Keratinocyte (primary cell): Measurements from ENCODE around the gene RTL1. TPM values are rescaled to one million over a fixed set of nuclear protein-coding genes. Genes with fewer than 3 reads are reported as not detected.

Experiments
- DNase-seq: peaks from one replicate; pipeline ENCODE4 v3.0.0-alpha.2; 2011; ENCODE audit warnings: low read depth, missing footprints, low spot score
- FAIRE-seq: peaks from 2 replicates; lab custom pipeline; 2011; peaks lifted over from hg19 to GRCh38; lab: Jason Lieb, UNC
- H2AFZ ChIP-seq: 2 replicates; pipeline ENCODE4 v1.6.0; 2012; ENCODE audit warnings: low read length, control low read depth, inconsistent platforms; ENCODE audit not compliant: control insufficient read depth
- H3K27ac ChIP-seq: 2 replicates; pipeline ENCODE4 v1.5.1; 2011; ENCODE audit warnings: low read length; ENCODE audit not compliant: control insufficient read depth, insufficient read depth
- H3K27me3 ChIP-seq: 3 replicates; pipeline ENCODE4 v1.6.0; 2011; ENCODE audit warnings: low read length; ENCODE audit not compliant: control insufficient read depth, insufficient read depth; ENCODE audit errors: extremely low read depth
- H3K36me3 ChIP-seq, 2 experiments: 2 replicates in 1 of 2; 3 replicates in 1 of 2; pipeline ENCODE4 v1.5.1; 2011; ENCODE audit warnings: low read length in 2 of 2, mild to moderate bottlenecking in 1 of 2; ENCODE audit not compliant: control insufficient read depth in 2 of 2, insufficient read depth in 2 of 2; ENCODE audit errors: extremely low read depth in 1 of 2
- H3K4me1 ChIP-seq: 3 replicates; pipeline ENCODE4 v1.5.1; 2011; ENCODE audit warnings: low read length; ENCODE audit not compliant: control insufficient read depth, insufficient read depth; ENCODE audit errors: extremely low read depth
- H3K4me2 ChIP-seq: 3 replicates; pipeline ENCODE4 v1.6.0; 2011; ENCODE audit warnings: low read depth, low read length; ENCODE audit not compliant: control insufficient read depth, insufficient read depth; ENCODE audit errors: extremely low read depth
- H3K4me3 ChIP-seq, 3 experiments: fragments of 200-600 bp in 1 of 3; sonication (generic) in 1 of 3; 2 replicates in 2 of 3; 3 replicates in 1 of 3; pipeline ENCODE4 v1.5.1; 2011 to 2016; ENCODE audit warnings: low read length in 3 of 3, mild to moderate bottlenecking in 3 of 3, control low read depth in 2 of 3, inconsistent platforms in 1 of 3, low read depth in 1 of 3, mixed read lengths in 1 of 3, mixed run types in 1 of 3, moderate library complexity in 1 of 3; ENCODE audit not compliant: control insufficient read depth in 2 of 3, insufficient read depth in 2 of 3; ENCODE audit errors: extremely low read depth in 1 of 3
- H3K79me2 ChIP-seq: 2 replicates; pipeline ENCODE4 v1.6.0; 2012; ENCODE audit warnings: low read length; ENCODE audit not compliant: control insufficient read depth, insufficient read depth
- H3K9ac ChIP-seq: 3 replicates; pipeline ENCODE4 v1.6.0; 2011; ENCODE audit warnings: low read length; ENCODE audit not compliant: control insufficient read depth, insufficient read depth; ENCODE audit errors: extremely low read depth
- H3K9me1 ChIP-seq: 3 replicates; pipeline ENCODE4 v1.6.0; 2011; ENCODE audit warnings: low read length; ENCODE audit not compliant: control insufficient read depth, insufficient read depth; ENCODE audit errors: extremely low read depth
- H3K9me3 ChIP-seq: 2 replicates; pipeline ENCODE4 v1.5.1; 2012; ENCODE audit warnings: low read depth, low read length; ENCODE audit not compliant: control insufficient read depth
- H4K20me1 ChIP-seq: 3 replicates; pipeline ENCODE4 v1.6.0; 2011; ENCODE audit warnings: low read length; ENCODE audit not compliant: control insufficient read depth, insufficient read depth; ENCODE audit errors: extremely low read depth
- EZH2 ChIP-seq: IDR thresholded peaks from one replicate; pipeline ENCODE4 v1.6.1; 2012; ENCODE audit warnings: inconsistent platforms, mild to moderate bottlenecking, low read length, moderate library complexity
- dilution Hi-C: fragments of 300-500 bp; cut with MboI; formaldehyde crosslinking; loops from one replicate; pipeline ENCODE4 v1.7.0; 2020; ENCODE audit warnings: low sequenced_read_pairs; ENCODE audit not compliant: extremely low pct_ligation_motif_present
- polyA plus RNA-seq, 5 experiments: library from polyadenylated mRNA; depleted of rRNA in 3 of 5; stranded (reverse) in 3 of 5; stranded (forward) in 1 of 5; unstranded in 1 of 5; fragments of >200 nt; gene quantifications; 1 replicate in 1 of 5; 2 replicates in 3 of 5; 3 replicates in 1 of 5; pipeline versions ENCODE4 v1.2.1 to v1.2.3, GENCODE V29; 2011 to 2012; ENCODE audit warnings: missing spikeins in 2 of 5, low read depth in 1 of 5, low replicate concordance in 1 of 5
- TF ChIP-seq, protein P1 (sequence below), 3 experiments: IDR thresholded peaks in 1 of 3; conservative IDR thresholded peaks in 1 of 3; optimal IDR thresholded peaks in 1 of 3; 2 replicates in 2 of 3; 3 replicates in 1 of 3; pipeline versions ENCODE3 to v1.5.1; 2011; ENCODE audit warnings: low read length in 3 of 3, mild to moderate bottlenecking in 3 of 3, moderate library complexity in 2 of 3, control low read depth in 1 of 3, inconsistent platforms in 1 of 3; ENCODE audit not compliant: insufficient read depth in 2 of 3; ENCODE audit errors: extremely low read depth in 1 of 3

Gene RTL1
- polyA plus RNA-seq, 1 donor (not counting 4 experiments of a cell fraction or from before 2014, with no cell fraction given) = not detected

GRCh38 chr14:100944052-100944451 lies 40.5 kb upstream of the RTL1 start:
- H3K4me2 ChIP-seq = no peak overlapping the region
- dilution Hi-C loops = no loop called here
- no peaks in the 10 kb centered on the region for H3K79me2 ChIP-seq
- H3K4me3 ChIP-seq = no peak overlapping the region
- TF ChIP-seq, protein P1, sequence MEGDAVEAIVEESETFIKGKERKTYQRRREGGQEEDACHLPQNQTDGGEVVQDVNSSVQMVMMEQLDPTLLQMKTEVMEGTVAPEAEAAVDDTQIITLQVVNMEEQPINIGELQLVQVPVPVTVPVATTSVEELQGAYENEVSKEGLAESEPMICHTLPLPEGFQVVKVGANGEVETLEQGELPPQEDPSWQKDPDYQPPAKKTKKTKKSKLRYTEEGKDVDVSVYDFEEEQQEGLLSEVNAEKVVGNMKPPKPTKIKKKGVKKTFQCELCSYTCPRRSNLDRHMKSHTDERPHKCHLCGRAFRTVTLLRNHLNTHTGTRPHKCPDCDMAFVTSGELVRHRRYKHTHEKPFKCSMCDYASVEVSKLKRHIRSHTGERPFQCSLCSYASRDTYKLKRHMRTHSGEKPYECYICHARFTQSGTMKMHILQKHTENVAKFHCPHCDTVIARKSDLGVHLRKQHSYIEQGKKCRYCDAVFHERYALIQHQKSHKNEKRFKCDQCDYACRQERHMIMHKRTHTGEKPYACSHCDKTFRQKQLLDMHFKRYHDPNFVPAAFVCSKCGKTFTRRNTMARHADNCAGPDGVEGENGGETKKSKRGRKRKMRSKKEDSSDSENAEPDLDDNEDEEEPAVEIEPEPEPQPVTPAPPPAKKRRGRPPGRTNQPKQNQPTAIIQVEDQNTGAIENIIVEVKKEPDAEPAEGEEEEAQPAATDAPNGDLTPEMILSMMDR (optimal IDR thresholded peaks at IDR 0.05 in 1 of 3, IDR thresholded peaks at IDR 0.05 in 1 of 3, conservative IDR thresholded peaks at IDR 0.05 in 1 of 3; ENCODE audit: extremely low read depth in 1 of 3, insufficient read depth in 2 of 3, low read length in 3 of 3) = no peak
- no peak for TF ChIP-seq EZH2
- no peaks in the 10 kb centered on the region for H3K9me3 ChIP-seq
- no peaks in the 10 kb centered on the region for H3K4me1 ChIP-seq
- no peaks in the 10 kb centered on the region for H4K20me1 ChIP-seq
- no peak overlapping the region for H3K9ac ChIP-seq
- no peak overlapping the region for H3K27ac ChIP-seq
- H2AFZ ChIP-seq = no peak overlapping the region
- FAIRE-seq (no peak), DNase-seq (no peak)
- H3K9me1 ChIP-seq = no peaks in the 10 kb centered on the region
- no peaks in the 10 kb centered on the region for H3K27me3 ChIP-seq
- H3K36me3 ChIP-seq = no peaks in the 10 kb centered on the region

DNA sequence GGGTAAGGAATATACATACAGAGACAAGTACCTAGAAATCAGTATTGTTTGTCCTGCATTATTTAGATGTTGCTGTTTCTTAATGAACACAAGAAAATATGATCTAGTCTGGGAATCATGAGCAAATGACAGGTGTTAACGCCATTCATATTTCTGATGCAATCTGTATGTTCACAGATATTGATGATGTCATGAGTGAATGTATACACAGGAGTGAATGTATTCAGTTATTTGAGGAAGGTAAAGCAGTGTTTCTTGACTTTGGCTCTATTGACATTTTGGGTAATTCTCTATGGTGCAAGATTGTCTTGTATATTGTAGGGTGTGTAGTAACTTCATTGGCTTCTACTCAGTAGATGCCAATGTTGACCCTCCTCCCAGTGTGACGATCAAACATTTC lies 26.7 kb upstream of the RTL1 start:
- H3K9me1 ChIP-seq = no peaks in the 10 kb centered on the region
- H3K4me3 ChIP-seq = no peak overlapping the region
- no peak overlapping the region for H3K9ac ChIP-seq
- no peaks in the 10 kb centered on the region for H4K20me1 ChIP-seq
- no peak for TF ChIP-seq EZH2
- TF ChIP-seq, protein P1 (optimal IDR thresholded peaks at IDR 0.05 in 1 of 3, IDR thresholded peaks at IDR 0.05 in 1 of 3, conservative IDR thresholded peaks at IDR 0.05 in 1 of 3; ENCODE audit: extremely low read depth in 1 of 3, insufficient read depth in 2 of 3, low read length in 3 of 3) = no peak
- FAIRE-seq (no peak), DNase-seq (no peak)
- H3K36me3 ChIP-seq = no peaks in the 10 kb centered on the region
- H3K79me2 ChIP-seq = no peaks in the 10 kb centered on the region
- no peak overlapping the region for H3K27ac ChIP-seq
- no peaks in the 10 kb centered on the region for H3K27me3 ChIP-seq
- H2AFZ ChIP-seq = no peak overlapping the region
- dilution Hi-C loops = no loop called here
- H3K4me1 ChIP-seq = no peaks in the 10 kb centered on the region
- no peaks in the 10 kb centered on the region for H3K9me3 ChIP-seq
- no peak overlapping the region for H3K4me2 ChIP-seq
